Activated CD8-positive, alpha-beta memory T cell treated with anti-CD3 and anti-CD28 coated beads for 4 hours (primary cell): ENCODE results near the gene ALDH7A1.
"Not testable (repeated sequence)": the region's sequence is repeated elsewhere in the genome, so short reads cannot be mapped to it uniquely, and the experiment has no call there.

ENCODE experiments used
- DNase-seq, 2 donors: peaks; one replicate each; pipeline ENCODE4 v3.0.0-alpha.2; 2020; ENCODE audit warnings: low read depth in 2 of 2

ALDH7A1 gene

DNA sequence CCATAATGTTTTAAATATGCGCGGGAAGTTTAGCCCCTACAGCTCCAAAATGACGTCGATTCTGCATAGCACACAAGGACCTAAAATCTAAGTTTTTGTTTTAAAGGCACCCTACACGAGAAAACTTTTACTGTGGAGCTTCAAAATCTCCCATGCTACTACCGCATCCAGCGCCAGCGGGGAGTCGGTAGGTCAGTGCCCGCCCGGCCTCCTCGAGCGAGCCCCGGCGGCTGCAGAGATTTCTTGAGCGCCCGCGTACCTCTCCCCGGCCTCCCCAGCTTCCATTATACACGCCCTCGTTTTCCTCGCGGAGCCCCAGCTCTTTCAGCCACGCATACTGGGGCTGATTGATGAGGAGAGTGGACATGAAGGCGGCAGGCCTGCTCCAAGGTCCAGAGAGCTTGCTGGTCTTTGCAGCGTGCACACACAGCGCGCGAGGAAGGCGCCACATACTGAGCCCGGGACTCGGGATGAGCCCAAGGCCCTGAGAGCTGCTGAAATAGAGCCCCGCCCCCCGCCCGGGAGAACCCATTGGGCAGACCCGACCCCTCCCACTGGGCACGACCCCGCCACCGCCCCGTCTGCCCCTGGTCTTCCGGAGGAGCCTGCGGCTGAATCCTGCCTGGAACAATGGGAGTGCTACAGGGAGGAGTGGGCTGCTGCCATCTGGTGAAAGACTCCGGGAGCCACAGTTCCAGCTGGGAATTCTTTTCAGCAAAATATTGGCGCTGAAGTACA lies at the start of gene ALDH7A1:
Gene ALDH7A1 (minus strand): TSS at position 472 of the 738 bp plus-strand sequence. CDS start 21 bp downstream, at position 451.
- DNase-seq: no peak

- DNase-seq: no peak
These were observed 46.4 kb upstream of the ALDH7A1 start for GRCh38 chr5:126641387-126641786.

DNA sequence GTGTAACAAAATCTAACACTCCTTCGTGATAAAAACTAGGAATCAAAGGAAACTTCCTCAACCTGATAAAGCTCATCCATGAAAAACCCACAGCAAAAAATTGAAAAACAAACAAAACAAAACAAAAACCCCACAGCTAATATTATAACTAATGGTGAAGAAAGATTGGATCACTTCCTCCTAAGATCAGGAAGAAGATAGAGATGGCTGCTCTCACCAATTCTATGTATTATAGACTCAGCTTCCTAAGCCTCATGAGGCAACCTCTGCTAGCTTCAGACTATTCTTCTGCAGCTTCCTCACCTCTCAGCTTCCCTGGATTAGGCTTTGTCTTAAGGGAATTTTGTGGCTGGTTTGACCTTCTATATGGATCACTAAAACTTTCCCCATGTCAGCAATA lies 45.8 kb upstream of the ALDH7A1 start:
- no peak for DNase-seq

GRCh38 chr5:126636956-126637355 lies 41.9 kb upstream of the ALDH7A1 start:
- DNase-seq: no peak

GRCh38 chr5:126635585-126635984 lies 40.6 kb upstream of the ALDH7A1 start:
- no peak for DNase-seq

DNA sequence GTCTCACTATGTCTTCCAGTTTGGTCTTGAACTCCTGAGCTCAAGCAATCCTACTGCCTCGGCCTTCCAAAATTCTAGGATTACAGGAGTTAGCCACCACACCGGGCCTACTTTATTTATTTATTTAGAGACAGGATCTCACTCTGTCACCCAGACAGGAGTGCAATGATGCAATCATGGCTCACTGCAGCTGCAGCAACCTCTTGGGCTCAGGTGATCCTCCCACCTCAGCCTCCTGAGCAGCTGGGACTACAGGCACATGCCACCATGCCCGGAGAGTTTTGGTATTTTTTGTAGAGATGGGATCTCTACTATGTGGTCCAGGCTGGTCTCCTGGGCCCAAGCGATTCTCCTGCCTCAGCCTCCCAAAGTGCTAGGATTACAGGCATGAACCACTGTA lies 38.5 kb upstream of the ALDH7A1 start:
- no peak for DNase-seq

DNA sequence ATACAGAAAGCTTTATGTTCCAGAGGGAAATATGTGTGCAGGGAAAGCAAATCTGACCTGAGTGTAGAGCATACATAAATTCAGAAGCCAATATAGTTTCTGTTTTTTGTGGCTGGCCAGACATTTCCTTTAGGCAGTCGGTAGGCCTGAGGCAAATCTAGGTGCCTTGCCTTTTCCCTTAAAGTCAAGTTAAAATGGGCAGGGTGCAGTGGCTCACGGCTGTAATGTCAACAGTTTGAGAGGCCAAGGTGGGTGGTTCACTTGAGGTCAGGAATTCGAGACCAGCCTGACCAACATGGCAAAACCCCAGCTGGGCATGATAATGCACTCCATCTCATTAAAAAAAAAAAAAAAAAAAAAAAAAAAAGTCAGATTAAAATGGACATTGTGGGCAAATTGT lies 36.9 kb upstream of the ALDH7A1 start:
- no peak for DNase-seq

DNA sequence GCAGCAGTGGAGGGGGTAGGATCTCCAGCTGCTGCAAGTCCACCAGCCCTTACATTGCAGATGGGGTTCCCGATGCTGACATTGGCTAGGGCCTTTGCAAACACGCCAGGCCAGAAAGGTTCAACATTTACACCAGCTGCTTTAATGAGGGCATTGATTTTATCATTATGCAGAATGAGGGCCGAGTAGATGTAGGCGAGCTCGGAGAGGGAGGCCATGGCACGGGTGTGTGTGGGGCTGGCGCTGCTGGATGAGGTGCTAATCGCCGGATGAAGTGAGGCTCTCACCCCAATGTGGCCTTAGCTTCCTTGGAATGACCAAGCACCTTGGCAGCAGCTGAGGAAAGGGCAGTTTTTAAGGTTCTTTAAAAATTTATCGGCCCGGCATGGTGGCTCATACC lies 33.1 kb upstream of the ALDH7A1 start:
- DNase-seq: no peak

DNA sequence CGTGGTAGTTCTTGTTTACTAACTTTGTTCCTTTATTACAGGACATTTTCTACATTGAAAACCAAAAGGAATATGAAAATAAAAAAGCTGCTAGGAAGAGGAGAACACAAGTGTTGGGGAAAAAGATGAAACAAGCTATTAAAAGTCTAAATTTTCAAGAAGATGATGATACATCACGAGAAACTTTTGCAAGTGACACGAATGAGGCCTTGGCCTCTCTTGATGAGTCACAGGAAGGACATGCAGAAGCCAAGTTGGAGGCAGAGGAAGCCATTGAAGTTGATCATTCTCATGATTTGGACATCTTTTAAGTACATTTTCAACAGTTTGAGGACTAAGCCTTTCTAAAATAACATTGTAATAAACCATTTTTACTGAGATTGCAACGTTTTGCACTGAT lies 29.5 kb upstream of the ALDH7A1 start:
- no peak for DNase-seq

DNA sequence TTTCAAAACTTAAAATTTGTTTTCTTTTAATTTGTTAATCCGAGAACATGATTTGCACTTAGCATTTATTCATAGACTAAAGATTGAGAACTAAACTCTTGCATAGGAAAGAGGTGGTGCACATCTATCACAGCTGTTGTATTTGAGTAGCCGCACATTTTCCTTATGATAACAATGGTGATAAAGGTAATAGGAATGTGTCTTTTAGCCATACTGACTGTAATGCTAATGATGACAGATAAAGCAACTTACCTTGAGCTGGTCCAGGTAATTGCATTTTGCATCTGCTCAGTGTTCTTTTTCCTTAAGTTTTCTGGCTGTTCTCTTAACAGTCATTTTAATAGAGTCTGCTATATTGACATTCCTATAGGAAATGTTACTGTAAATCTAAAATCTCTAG lies 24.8 kb upstream of the ALDH7A1 start:
- DNase-seq: no peak

DNA sequence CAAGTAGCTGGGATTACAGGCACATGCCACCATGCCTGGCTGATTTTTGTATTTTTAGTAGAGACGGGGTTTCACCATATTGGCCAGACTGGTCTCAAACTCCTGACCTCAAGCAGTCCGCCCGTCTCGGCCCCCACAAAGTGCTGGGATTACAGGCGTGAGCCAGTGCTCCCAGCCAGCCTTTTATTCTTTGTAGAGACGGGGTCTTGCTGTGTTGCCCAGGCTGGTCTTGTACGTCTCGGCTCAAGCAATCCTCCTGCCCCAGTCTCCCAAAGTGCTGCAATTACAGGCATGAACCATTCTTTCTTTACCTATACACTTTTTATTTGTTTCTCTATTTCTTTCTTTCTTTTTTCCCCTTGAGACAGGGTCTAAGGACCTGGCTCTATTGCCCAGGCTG lies 22.6 kb upstream of the ALDH7A1 start:
- DNase-seq: not testable (repeated sequence)

DNA sequence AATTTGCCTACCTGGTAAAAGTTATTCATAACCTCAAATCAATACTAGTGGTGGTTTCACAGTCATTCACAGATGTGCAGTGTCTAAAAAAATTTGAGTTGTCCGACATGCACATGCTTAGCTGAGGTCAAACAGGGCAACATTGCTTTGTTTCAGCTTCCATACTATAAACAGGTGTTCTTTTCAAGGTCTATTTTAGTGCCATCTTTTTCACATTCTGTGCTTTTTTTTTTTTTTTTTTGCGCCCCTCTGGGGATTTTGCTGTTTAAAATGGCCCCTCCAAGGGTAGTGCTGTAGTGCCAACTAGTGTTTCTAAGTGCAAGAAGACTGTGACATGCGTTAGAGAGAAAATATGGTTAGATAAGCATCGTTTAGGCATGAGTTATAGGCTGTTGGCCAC lies 20.3 kb upstream of the ALDH7A1 start:
- no peak for DNase-seq

DNA sequence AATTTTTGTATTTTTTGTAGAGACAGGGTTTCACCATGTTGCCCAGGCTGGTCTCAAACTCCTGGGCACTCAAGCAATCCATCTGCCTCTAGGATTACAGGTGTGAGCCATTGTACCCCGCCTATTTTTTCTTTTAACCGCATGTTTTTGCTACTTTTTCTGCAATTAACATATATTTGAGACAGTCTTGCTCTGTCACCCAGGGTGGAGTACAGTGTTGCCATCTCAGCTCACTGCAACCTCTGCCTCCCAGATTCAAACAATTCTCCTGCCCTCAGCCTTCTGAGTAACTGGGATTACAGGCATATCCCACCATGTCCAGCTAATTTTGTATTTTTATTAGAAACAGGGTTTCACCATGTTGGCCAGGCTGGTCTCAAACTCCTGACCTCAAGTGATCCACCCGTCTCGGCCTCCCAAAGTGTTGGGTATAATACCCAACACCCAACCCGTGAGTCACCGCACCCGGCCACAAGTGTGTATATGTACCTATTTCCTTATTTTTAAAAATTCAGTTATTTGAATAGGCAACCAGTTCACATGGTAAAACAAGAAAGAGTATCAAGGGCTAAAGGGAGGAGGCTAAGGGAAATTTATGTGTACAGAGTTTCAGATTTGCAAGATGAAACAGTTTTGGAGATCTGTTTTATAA lies 19.0 kb upstream of the ALDH7A1 start:
- DNase-seq: no peak

GRCh38 chr5:126610616-126611015 lies 15.6 kb upstream of the ALDH7A1 start:
- no peak for DNase-seq

GRCh38 chr5:126610160-126610559 lies 15.1 kb upstream of the ALDH7A1 start:
- DNase-seq: no peak

GRCh38 chr5:126605525-126605924 lies 10.5 kb upstream of the ALDH7A1 start:
- no peak for DNase-seq

GRCh38 chr5:126603402-126603991 lies 8.5 kb upstream of the ALDH7A1 start:
- DNase-seq: no peak

DNA sequence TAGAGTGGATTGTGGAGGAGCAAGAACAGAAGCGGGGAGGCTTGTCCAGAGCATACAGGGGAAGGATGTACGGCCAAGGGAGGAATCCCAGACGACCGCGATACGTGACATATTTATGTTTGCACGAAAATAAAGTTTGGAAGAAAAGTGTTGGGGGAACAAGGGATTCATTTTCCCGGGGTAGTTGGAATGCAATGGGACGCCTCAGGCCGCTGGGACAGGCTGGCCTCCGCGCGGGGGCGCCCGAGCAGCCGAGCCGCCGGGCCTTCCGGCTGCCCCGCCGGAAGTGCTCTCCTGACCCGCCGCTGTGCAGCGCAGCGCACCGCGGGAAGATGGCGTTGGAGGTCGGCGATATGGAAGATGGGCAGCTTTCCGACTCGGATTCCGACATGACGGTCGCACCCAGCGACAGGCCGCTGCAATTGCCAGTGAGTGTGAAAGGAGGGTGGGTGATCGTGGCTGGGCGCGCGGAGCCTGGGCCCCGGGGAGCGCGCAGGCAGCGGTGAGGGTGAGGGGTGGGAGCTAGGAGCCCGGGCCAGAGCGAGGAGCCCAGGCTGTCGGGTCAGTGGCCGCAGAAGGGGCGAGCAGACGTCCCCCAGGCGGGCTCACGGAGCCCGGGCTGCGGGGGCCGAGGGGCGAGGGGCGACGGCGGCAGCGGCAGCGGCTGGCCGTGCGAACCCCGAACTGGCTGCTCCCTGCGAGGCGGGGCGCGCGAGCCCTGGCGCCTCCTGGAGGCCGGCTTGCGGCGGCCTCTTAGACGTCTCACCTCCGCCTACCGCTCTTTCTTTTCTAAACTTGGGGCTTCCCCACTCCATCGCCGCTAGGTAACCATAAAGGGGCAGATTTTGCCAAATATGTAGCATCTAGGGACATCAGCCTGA lies 5.9 kb upstream of the ALDH7A1 start, which contains the start of gene PHAX:
Gene PHAX (plus strand): TSS at position 317 of the 881 bp plus-strand sequence. CDS start 16 bp downstream, at position 333.
- peak; percentile 46 to 49 for DNase-seq

DNA sequence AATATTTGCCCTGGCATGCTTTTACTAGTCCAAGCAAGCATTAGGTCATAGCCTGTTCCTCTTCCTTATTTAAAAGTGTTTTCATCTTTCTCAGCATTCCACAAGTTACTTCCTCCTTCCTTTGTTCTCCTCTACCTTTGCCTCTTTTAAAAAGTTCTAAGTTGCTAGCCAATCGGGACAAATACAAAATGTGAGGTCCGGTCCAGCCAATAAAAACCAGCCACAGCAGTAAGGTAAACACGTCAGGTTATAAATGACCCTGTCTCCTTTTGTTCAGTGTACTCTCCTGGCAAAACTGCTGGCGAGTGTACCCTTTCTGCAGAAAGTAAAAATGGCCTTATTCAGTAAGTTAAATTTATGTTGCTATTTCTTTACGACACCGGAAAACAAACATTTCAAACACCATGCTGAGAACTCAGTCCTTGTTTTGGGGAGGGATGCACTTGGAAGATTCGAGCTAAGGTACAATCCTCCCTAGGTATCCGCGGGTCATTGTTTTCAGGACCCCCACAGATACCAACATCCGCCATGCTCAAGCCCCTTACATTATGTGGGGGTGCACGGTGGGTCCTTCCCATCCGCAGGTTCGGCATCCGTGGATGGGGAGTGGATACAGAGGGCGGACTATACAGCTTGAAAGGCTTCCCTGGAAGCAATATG lies 5.1 kb upstream of the ALDH7A1 start:
- DNase-seq: not testable (repeated sequence)

DNA sequence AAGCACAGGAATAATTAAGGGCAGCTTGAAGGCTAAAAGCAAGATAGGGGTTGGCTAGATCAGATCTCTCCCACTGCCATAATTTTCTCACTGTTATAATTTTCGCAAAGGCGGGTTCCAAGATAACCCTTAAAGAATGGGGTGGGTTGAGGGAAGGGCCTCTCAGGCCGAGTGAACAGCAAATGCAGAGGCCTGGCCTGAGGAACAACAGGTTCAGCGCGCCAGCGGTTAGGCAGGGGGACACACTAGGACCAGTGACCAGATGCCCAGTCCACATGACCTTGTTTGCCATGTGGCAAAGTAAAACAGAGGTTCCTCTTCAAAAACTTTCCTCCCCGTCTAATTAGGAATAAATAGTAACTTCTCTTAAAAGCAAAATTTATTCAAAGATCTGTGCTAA lies 4.5 kb upstream of the ALDH7A1 start:
- DNase-seq: no peak

DNA sequence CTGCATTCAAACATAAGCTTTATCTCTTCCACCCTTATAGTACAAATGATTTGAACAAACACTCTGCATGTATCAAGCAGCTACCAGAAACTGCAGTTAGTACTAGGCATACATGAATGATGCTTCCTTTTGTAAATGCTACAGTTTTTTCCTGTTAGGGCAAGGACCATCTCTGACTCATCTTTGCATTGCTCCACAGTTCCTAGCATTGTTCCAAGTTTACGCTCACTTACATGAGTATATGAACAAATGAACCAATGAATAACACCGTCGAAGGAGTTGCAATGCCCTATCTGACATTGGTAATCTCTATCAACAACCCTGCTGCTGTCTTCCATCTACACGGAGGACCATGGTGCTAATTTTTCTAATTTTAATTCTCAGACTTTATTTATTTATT lies 2.1 kb upstream of the ALDH7A1 start:
- no peak for DNase-seq
